ENCODE measurements around the gene PDGFC. TPM values are rescaled to one million over a fixed set of nuclear protein-coding genes. Genes with fewer than 3 reads are reported as not detected.

PDGFC gene
- total and polyA plus RNA-seq, 8 donors = 4.9 to 39.8 (median 10.8) TPM

DNA sequence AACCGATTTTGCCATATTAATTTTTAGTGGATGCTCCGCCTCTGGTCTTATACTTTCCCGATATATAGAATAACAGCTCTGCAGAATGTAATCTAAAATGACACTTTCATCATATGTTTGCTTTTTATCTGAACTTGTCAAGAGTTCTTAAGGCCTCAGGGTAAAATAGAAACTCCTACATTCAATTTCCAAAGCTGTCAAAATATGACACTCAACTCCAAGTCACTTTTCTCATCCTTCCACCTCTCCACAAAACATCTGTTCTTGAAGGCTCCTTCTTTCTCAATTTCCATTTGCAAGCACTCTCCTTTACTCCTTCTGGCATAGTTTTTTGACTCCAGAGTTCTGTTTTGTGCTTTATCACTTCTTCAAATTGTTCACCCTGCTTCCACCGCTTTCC lies 242.2 kb downstream of the PDGFC start:
- TF ChIP-seq, protein P1, sequence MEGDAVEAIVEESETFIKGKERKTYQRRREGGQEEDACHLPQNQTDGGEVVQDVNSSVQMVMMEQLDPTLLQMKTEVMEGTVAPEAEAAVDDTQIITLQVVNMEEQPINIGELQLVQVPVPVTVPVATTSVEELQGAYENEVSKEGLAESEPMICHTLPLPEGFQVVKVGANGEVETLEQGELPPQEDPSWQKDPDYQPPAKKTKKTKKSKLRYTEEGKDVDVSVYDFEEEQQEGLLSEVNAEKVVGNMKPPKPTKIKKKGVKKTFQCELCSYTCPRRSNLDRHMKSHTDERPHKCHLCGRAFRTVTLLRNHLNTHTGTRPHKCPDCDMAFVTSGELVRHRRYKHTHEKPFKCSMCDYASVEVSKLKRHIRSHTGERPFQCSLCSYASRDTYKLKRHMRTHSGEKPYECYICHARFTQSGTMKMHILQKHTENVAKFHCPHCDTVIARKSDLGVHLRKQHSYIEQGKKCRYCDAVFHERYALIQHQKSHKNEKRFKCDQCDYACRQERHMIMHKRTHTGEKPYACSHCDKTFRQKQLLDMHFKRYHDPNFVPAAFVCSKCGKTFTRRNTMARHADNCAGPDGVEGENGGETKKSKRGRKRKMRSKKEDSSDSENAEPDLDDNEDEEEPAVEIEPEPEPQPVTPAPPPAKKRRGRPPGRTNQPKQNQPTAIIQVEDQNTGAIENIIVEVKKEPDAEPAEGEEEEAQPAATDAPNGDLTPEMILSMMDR (IDR thresholded peaks at IDR 0.05) = no peak
- TF ChIP-seq POLR2A (IDR thresholded peaks at IDR 0.05) = no peak
- Histone ChIP-seq H3K9me3 (peaks cover 0 to 27% (median 17%) of the 10 kb centered on the region in 4 donors), H3K27me3 (no peaks in the 10 kb centered on the region), H3K4me1 (no peaks in the 10 kb centered on the region), H3K27ac (no peak overlapping the region), H3K4me3 (no peak overlapping the region), H3K36me3 (no peaks in the 10 kb centered on the region)
- intact Hi-C loops (cut with DNase I; ENCODE audit: low total_unique reads) = no loop called here
- 86 to 94% (median 87%) methylated on average over 4 of the region's 4 CpGs for WGBS, 5 donors
- DNase-seq = no peak

DNA sequence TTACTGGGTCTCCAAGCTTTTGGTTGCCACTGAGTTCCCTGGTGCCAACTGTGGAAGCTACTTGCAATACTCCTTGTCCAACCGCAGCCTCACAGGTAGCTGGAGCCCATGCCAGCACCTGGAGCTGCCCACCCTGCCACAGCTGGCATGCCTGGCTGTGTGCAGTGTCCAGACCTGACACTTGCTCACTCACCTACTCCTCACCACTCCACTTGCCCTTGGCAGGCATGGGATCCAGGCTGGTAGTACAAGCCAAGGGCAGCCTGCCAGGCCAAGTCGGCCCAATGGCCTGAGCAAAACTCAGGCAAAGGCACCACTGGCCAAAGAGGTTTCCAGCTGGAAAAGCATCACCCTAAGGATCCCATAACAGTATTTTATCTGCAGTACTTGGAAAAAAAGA lies 246.3 kb downstream of the PDGFC start:
- no peaks in the 10 kb centered on the region for H3K4me1 ChIP-seq
- no peaks in the 10 kb centered on the region for H3K36me3 ChIP-seq
- WGBS, 5 donors = 61 to 93% (median 76%) methylated on average over 2 of the region's 2 CpGs
- H3K4me3 ChIP-seq = no peak overlapping the region
- H3K27ac ChIP-seq = no peak overlapping the region
- no peaks in the 10 kb centered on the region for H3K9me3 ChIP-seq
- DNase-seq = peak in 1 of 2 donors; percentile 28
- intact Hi-C loops (cut with DNase I; ENCODE audit: low total_unique reads) = no loop called here
- no peaks in the 10 kb centered on the region for H3K27me3 ChIP-seq
- TF ChIP-seq, protein P1 (IDR thresholded peaks at IDR 0.05) = no peak
- TF ChIP-seq POLR2AphosphoS5 (IDR thresholded peaks at IDR 0.05) (no peak), POLR2A (IDR thresholded peaks at IDR 0.05) (no peak), EP300 (IDR thresholded peaks at IDR 0.05) (no peak)

DNA sequence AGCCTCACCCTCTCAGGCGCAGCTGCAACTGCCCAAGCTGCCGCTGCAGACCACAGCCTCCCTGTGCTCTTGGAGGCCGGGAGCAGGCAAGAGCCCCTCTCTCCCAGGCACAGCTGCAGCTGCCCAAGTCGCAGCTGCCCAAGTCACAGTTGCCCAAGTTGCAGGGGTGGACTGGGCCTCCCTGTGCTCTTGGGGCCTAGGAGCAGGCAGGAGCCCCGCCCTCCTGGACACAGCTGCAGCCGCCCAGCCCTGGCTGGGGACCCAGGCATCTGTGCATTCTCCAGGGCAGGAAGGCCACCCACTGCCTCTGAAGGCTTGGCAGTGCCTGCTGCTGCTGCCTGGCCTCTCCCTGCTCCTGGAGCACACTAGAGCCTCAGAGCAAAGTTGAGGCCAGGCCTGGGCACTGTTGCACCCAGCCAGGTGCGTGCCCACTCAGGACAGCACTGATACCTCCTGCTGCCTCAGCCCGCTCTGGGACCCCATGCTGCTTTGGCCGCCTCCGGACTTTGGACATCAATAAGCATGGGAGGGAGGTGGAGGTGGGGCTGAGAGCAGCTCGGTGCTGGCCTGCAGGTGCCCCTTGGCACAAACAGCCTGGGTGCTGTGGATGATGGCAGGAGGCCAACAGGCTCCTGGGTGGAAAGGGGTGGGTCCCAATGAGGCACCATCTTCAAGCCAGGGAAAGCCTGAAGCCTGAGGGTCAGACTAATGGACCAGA lies 247.5 kb downstream of the PDGFC start:
- WGBS, 5 donors = 51 to 90% (median 82%) methylated on average over 5 to 11 of the region's 11 CpGs
- no peak for TF ChIP-seq POLR2A (IDR thresholded peaks at IDR 0.05)
- TF ChIP-seq, protein P1 (IDR thresholded peaks at IDR 0.05) = no peak
- TF ChIP-seq POLR2AphosphoS5 (IDR thresholded peaks at IDR 0.05) = no peak
- TF ChIP-seq EP300 (IDR thresholded peaks at IDR 0.05) = no peak
- Histone ChIP-seq H3K36me3 (no peaks in the 10 kb centered on the region), H3K4me3 (no peak overlapping the region), H3K9me3 (no peaks in the 10 kb centered on the region), H3K27me3 (no peaks in the 10 kb centered on the region), H3K4me1 (no peaks in the 10 kb centered on the region), H3K27ac (no peak overlapping the region)
- DNase-seq = peak in 1 of 2 donors; percentile 33
- intact Hi-C loops (cut with DNase I; ENCODE audit: low total_unique reads) = no loop called here

DNA sequence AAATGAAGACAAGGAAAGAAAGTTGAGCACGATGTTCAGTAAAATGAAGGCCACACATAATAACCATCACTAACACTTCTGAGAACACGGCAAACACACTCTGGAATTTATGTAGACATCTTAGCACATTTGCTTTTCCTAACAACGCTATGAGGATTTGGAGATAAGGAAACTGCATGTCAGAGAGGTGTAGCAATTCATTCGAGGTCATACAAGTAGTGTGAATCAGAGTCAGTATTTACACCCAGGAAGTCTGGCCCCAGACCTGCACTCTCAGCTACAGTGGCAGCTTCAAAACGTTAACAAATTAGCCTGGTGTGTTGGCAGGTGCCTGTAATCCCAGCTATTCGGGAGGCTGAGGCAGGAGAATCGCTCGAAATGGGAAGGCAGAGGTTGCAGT lies 253.4 kb downstream of the PDGFC start:
- H3K4me3 ChIP-seq = no peak overlapping the region
- TF ChIP-seq EP300 (IDR thresholded peaks at IDR 0.05) (no peak), POLR2A (IDR thresholded peaks at IDR 0.05) (no peak), POLR2AphosphoS5 (IDR thresholded peaks at IDR 0.05) (no peak)
- TF ChIP-seq, protein P1 (IDR thresholded peaks at IDR 0.05) = no peak
- DNase-seq = no peak
- intact Hi-C loops (cut with DNase I; ENCODE audit: low total_unique reads) = no loop called here
- H3K27ac ChIP-seq = no peak overlapping the region
- H3K9me3 ChIP-seq = no peaks in the 10 kb centered on the region
- H3K36me3 ChIP-seq = no peaks in the 10 kb centered on the region
- H3K4me1 ChIP-seq = no peaks in the 10 kb centered on the region
- H3K27me3 ChIP-seq = no peaks in the 10 kb centered on the region
- 71 to 77% (median 72%) methylated on average over 8 of the region's 8 CpGs for WGBS, 5 donors

Data from stomach (tissue), 9 donors.